ENCODE measurements around the gene UBE2E2.

UBE2E2 gene

GRCh38 chr3:23537101-23537551 lies 334.0 kb downstream of the UBE2E2 start:
- DNase-seq (ENCODE audit: low spot score) = no peak

GRCh38 chr3:23539185-23539584 lies 336.1 kb downstream of the UBE2E2 start:
- no peak for DNase-seq (ENCODE audit: low spot score)

DNA sequence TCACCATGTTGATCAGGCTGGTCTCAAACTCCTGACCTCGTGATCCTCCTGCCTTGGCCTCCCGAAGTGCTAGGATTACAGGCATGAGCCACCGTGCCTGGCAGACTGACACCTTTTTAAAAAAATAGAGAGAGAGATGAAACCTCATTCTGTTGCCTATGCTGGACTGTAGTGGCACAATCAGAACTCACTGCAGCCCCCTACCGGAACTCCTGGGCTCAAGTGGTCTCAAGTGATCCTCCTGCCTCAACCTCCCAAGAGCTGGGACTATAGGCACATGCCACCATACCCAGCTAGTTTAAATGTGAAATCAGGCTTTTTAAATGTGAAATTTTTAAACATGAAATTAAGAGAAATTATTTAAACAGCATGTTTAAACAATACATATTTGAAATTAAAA lies 337.5 kb downstream of the UBE2E2 start:
- DNase-seq (ENCODE audit: low spot score) = no peak

GRCh38 chr3:23542079-23542478 lies 339.0 kb downstream of the UBE2E2 start:
- DNase-seq (ENCODE audit: low spot score) = no peak

DNA sequence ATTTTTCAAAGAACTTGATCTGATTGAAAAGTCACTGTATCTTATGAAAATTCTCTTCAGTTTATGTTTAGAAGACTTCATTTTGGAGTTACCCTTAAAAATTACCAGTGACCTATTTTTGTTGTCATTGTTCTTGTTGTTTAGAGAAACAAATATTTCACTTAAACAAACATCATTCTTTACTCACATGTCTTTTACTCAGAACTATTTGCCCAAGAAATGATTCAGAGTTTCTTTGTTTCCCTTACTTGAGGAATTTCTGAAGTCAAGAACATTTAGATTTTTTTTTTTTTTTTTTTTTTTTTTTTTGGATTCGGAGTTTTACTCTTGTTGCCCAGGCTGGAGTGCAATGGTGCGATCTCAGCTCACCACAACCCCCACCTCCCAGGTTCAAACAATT lies 343.1 kb downstream of the UBE2E2 start:
- peak; percentile 25 for DNase-seq (ENCODE audit: low spot score)

GRCh38 chr3:23547905-23548650 lies 345.0 kb downstream of the UBE2E2 start:
- no peak for DNase-seq (ENCODE audit: low spot score)

- no peak for DNase-seq (ENCODE audit: low spot score)
These were observed 345.6 kb downstream of the UBE2E2 start for GRCh38 chr3:23548706-23549105.

DNA sequence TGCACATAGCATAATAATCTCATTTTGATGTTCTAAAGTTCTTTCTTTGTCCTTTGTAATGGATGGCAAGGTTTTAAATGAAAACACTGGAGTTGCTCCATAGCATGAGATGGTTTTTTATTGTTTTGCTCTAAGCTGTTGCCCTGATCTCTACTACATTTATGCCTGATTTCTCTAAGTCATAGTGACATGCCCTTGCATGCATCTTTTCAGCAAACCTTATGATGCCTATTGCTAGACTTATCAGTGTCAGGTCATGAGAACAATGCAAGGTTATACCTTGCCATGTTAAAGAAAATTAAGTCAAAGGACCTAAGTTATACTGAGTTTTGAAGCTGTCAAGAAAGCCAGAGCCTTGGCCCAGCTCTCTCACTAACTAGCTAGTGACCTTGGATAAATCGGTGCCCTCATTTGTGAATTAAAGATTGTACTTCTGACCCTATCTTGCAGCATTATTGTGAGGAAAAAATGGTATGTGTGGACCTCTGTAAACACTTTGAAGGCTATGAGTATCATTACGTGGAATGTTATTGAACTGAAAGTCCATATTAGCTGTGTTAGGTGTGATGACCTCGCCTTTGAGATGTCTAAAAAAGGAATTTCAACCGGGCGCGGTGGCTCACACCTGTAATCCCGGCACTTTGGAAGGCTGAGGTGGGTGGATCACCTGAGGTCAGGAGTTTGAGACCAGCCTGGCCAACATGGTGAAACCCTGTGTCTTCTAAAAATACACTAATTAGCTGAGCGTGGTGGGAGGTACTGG lies 346.2 kb downstream of the UBE2E2 start:
- peak; percentile 64 for DNase-seq (ENCODE audit: low spot score)

- DNase-seq (ENCODE audit: low spot score) = no peak
These were observed 347.3 kb downstream of the UBE2E2 start for GRCh38 chr3:23550402-23550801.

- DNase-seq (ENCODE audit: low spot score) = no peak
These were observed 349.4 kb downstream of the UBE2E2 start for GRCh38 chr3:23552506-23552905.

- DNase-seq (ENCODE audit: low spot score) = no peak
These were observed 350.2 kb downstream of the UBE2E2 start for GRCh38 chr3:23553353-23553752.

DNA sequence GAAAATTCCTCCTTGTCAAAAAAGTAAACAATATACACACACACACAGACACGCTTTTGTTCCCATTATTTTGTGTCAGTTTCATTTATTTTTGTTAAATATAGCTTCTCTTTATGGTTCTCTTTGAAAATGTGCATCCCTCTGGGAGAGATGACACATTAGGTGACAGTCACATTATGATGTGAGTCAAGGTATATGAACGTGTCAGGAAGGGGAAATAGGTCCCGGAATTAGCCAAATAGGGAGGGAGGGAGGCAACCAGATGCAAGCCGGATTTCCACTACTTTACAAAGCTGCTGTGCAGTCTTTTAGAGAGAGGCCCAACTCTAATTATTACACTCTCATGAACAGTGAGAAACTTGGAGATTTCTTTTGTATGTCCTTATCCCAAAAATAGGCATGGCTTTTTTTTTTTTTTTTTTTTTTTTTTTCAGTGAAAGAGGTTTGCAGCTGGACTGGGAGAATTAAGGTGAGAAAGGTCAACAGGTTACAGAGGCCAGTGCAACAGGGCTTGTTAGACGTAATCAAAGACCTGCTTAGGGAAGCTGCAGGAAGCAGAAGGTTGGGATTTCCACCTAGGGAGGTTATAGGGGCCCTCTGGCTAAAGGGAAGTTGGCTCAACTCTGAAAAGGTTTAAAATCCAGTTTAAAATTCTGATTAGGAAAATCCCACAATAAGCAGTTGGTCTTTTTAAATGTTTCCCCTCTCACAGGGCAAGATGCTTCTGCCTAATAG lies 362.1 kb downstream of the UBE2E2 start:
- DNase-seq (ENCODE audit: low spot score) = peak; percentile 28

GRCh38 chr3:23566499-23566898 lies 363.4 kb downstream of the UBE2E2 start:
- no peak for DNase-seq (ENCODE audit: low spot score)

GRCh38 chr3:23567917-23568316 lies 364.8 kb downstream of the UBE2E2 start:
- peak; percentile 98 for DNase-seq (ENCODE audit: low spot score)

DNA sequence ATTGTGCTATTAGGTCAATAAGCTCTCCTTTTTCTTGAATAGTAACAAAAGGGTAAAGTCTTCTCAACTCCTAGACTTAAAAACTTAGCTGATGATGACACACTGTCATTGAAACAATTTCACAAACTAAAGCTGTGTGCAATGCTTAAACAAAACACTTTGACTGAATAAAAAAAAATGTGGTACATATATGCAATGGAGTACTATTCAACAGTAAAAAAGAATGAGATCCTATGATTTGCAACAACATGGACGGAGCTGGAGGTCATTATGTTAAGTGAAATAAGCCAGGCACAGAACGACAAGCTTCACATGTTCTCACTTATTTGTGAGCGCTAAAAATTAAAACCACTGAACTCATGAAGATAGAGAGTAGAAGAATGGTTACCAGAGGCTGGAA lies 370.7 kb downstream of the UBE2E2 start:
- DNase-seq (ENCODE audit: low spot score) = no peak

DNA sequence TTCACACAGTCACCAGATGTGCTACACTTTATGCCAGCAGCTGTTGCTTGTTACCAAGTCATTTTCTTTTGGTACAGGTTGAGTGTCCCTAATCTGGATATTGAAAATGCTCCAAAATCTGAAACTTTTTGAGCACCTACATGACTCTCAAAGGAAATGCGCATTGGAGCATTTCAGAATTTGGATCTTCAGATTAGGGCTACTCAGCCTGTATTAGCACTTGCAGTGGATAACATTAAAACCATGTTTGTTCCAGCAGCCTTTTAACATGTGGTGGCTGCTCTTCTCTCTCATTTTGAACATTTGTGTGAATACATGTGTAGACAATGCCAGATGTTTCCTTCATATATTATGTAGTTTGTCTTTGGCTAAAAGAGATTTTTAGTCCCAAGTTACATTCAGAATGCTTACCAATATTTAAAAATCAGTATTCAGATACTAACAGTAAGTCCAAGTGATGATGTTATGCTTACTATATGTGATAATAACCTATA lies 371.7 kb downstream of the UBE2E2 start:
- no peak for DNase-seq (ENCODE audit: low spot score)

GRCh38 chr3:23575697-23576096 lies 372.6 kb downstream of the UBE2E2 start:
- DNase-seq (ENCODE audit: low spot score) = no peak

DNA sequence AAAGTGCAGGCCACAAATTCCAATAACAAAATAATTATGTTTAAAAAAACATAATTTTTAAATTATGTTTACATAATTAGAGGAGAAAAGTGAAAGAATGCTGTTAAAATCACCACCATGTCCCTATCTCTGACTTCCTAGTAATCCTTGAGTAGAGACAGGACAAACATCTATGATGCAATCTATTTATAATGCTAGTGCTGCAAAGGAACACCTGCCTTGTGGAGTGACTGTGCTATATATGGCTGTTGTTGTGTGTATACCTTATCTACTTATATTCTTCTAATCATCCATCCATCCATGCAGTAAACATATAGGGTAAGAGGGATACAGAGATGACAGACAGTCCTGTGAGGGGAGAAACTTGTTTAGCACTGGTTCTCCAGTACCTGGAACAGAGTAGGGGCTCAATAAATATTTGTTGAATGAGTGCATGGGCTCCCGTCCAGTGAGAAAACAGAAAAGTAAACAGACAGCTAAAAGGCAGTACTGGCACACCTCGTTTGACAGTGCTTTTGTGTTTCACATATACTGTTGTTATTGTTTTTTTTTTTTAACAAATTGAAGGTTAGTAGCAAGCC lies 373.3 kb downstream of the UBE2E2 start:
- no peak for DNase-seq (ENCODE audit: low spot score)

DNA sequence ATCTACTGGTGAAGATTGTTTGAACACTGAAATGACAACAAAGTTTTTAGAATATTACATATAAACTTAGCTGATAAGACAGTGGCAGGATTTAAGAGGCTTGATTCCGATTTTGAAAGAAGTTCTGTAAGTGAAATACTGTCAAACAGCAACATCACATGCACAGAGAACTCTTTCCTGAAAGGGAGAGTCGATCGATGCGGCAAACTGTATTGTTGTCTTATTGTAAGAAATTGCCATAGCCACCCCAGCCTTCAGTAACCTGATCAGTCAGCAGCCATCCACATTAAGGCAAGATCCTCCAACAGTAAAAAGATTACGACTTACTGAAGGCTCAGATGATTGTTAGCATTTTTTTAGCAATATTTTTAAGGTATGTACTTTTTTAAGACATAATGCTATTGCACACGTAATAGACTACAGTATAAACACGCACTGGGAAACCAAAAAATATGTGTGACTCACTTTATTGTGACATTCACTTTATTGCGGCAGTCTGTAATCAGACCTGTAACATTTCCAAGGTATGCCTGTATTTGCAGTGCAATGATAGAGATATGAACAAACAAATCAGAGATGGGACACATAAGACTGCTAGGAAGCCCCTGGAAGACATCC lies 377.1 kb downstream of the UBE2E2 start:
- DNase-seq (ENCODE audit: low spot score) = no peak

GRCh38 chr3:23583980-23584740 lies 381.0 kb downstream of the UBE2E2 start:
- DNase-seq (ENCODE audit: low spot score) = no peak

DNA sequence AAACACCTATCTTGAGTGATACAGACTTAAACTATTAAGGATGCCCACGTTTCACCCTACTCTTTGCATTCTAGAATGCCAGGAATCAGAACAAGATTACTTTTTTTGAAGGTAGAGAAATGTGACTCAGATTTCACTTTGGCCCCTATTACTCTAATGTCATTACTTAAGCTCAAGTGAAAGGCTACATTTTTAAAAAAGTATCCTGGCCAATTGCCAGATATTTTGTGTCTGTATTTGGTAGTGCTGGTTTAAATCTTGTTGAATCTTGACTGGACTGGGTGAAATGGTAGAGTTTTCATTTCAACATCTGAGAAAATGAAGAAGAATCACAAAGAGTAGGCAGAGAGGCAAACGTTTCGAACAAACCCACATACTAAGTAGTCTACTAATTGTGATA lies 384.4 kb downstream of the UBE2E2 start:
- DNase-seq (ENCODE audit: low spot score) = no peak

Measured in kidney tubule cell (primary cell).